TTC549 (cell line): ENCODE data around the gene ART4.
A peak's percentile ranks its signal among the peaks of the same experiment; 100 is the strongest.

ENCODE experiments used
- FAIRE-seq: peaks from 2 replicates; lab custom pipeline; 2012; peaks lifted over from hg19 to GRCh38; lab: Jason Lieb, UNC

The ART4 gene

DNA sequence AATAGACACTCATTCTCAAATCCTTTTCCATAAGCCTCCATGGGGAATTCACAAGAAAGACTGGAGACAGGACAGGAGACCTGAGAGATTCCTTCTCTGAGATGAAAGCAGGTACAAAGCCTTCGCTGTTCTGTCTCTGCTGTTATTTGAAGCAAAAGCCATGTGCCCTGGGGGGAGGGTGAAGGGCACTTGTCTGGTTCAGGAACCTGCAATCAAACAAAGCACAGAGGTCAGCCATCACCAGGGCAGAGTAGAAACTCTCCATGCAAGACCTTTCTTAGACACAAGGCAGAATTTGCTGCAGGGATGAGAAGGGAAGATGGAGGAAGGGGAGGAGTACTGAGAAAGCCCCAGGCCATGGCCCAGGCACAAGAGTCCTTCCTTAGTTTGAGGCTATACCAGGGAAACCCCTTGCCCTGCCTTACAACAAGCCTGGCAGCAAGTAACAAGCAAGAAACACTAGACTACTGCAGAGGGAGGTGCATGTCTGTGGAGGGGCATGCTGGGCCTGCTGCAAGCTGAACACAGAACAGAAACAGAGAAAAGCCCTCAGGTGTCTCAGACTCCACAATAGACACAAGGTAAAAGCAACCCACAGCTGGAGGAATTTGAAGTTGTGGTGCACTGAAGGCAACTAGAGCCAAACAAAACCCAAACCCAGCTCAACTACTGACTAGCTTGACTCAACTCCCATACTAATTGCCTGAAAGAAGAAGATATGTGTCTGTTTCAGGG is 7.8 kb upstream of the ART4 start:
- FAIRE-seq = no peak

DNA sequence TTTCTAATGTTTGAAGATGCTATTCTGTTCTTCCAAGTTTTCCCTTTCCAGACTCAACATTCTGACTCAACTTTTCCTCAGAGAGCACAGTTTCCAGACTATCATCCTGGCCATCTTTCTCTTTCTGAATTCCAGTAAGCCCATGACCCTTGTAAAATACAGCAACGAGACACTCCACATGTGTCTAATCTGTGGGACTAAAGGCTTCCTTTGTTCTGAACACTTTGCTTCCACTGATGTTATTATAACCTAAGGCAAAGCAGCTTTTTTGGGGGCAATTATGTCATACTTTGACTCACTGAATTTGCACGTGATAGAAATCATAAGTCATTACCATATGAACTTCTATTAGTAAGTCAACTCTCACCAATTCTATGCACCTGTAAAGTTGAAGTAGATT is 6.3 kb upstream of the ART4 start:
- FAIRE-seq = no peak

DNA sequence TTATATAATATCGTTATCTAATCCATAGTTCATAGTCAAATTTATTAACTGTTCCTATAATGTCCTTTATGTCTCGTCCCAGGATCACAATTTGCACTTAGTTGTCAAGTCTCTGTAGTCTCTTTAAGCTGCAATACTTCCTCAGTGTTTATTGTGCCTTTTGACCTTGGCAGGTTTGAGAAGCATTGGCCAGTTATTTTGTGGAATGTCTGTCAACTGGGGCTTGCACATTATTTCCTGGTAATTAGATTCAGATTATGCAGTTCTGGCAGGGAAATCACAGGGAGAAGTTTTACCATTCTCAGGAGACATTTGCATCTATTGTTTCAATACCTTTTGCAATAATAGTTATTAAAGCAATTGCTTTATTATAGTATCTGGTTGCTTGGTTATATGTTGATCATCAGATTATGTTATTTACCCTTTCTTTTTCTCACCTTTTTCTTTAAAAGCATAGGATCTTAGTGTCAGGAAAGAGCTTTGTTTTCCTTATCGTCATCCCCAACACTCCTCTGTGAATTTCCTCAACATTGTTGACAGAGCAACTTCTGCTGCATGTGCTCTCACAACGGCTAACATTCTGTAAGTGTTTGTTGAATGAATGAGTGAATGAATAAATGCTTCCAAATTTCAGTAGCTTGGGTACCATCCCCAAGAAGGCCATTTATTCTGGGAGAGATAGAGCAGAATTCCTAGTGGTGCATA is 3.7 kb upstream of the ART4 start:
- no peak for FAIRE-seq

- no peak for FAIRE-seq
Observed at GRCh38 chr12:14846042-14846587, 2.8 kb upstream of the ART4 start.

GRCh38 chr12:14845350-14845750 is 2.0 kb upstream of the ART4 start:
- peak; percentile 13 for FAIRE-seq

DNA sequence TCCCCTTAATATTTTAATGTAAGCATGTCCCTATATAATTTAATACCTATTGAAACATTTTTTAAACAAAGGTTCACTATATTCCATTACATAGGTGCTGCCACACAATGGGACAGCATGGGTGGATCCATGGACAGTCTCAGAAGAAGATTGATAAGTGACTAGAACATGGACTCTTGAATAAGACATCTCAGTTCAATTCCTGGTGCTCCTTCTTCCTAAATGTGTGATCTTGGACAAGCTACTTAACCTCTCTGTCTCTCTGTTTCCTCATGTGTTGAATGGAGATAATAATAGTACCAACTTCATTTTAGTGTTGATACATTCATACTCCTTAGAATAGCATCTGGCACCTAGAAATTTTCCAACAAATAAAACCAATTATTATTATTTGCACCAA is 1.1 kb upstream of the ART4 start:
- no peak for FAIRE-seq

DNA sequence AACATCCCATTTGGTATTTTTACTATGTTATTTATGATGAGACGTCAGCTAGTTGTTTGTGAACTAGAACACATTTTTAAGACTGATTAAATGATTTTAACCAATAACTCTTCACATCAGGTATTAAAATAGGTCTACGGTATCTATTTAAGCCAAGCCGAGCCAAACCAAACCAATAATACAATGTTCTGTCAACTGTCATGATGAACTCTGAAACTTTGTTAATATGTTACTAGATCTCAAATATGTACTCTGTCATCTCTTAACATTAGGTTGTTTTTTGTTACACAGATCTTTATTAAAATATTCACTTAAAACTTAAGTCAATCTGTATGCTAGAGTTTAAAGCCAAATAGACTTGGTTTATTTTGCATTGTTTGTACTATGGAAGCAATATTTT is 1.0 kb downstream of the ART4 start:
- no peak for FAIRE-seq

GRCh38 chr12:14841761-14842160 is 1.6 kb downstream of the ART4 start:
- FAIRE-seq = no peak

DNA sequence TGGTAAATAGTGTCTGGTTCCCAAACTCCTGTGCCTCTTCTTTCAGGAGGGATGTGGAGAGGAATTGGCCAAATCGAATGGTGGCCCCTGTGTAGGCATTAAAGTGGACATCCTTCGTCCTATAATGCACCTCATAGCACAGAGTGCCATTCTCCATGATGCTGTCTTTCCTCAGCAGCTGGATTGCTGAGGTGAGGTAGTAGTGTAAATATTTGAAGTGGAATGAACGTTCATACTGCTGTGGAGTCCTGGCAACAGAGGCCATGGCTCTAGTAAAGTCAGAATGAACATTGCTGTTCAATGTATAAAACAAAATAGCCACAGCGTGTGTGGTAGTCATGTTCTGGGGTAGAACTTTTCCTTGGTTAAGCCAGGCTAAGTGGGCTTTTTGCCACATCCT is 2.7 kb downstream of the ART4 start:
- no peak for FAIRE-seq

DNA sequence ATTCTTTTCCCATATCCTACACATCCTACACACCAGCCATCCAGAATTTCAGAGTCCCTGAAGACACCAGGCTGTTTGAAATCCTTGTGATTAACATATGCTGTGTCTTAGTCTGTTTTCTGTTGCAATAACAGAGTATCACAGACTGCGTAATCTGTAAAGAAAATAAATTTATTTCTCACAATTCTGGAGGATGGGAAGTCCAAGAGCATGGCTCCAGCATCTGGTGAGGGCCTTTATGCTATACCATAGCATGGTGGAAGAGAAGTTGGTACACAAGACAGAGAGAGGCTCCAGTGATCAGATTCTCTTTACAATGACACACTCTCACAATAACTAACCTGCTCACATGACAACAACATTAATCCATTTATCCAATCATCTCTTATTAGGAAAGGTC is 4.1 kb downstream of the ART4 start:
- FAIRE-seq = no peak

GRCh38 chr12:14836336-14837210 is 6.8 kb downstream of the ART4 start:
- FAIRE-seq = no peak

GRCh38 chr12:14834509-14834908 is 8.8 kb downstream of the ART4 start:
- FAIRE-seq = no peak

DNA sequence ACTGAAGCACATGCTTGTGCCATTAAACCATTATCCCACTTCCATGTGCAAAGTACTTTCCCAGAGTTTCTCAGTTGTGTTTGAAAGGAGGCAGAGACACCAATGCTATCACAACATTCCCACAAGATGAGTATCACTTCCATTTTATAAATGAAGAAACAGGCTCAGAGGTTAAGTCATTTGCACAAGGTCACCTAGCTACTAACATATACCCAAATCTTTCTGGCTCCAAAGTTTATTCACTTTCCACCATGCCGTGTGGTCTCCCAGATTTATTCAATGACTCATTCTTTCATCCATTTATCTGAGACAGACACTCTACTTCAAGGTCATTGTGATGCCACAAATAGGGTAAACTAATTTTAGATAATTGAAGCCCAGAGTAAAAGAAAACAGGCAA is 9.4 kb downstream of the ART4 start:
- no peak for FAIRE-seq

GRCh38 chr12:14833336-14833735 is 10.0 kb downstream of the ART4 start:
- FAIRE-seq = no peak

DNA sequence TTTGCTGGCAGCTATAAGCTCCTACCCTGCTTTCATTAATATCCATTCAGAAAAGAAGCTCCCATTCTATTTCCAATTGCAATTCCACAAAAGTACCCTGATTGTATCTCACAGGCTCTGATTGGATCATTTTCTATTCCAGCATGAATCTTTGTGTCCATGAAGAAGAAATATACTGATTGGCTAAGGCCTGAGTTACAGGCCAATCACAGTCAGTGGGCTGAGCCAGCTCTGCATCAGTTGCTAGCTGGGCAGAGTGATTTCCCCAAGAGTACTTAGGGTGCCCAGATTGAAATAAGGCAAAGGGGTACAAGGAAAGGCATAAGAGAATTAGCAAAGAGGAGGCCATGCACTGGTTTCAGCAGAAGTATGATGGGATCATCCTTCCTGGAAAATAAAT is 14.4 kb downstream of the ART4 start:
- no peak for FAIRE-seq

DNA sequence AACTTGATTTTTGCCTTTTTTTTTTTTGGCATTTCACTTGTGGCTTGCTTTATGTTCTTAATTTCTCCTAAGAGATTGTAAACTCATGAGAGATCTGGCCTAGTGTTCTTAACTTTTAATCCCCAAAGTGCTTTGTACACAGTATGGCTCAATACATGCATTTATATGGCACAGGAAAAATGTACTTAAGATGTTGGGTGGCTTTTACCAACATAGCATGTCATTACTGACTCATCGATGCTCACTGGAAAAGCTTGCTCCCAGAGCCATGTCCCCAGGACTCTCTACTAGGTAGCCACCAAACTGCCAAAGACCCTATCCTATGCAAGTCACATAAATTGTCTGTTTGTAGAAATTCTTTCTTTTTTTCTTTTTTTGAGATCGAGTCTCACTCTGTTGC is 16.3 kb downstream of the ART4 start:
- FAIRE-seq = no peak

DNA sequence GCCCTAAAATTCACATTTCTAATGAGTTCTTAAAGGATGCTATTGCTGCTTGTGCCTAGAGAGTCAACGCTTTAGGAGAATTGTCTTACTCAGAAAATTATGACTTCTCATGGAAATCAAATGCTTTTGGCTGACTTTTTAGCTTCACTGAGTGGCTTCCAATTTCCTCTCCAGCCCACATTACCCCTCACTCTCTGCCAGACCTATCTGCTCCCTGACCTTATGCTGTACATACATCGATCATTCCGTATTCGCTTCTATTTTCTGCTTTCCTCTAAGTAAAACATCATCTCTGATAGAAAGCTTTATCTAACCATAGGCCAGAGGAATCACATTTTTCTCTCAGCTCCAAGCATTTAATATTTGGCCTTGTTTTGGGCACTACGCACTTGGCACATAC is 16.8 kb downstream of the ART4 start:
- FAIRE-seq = no peak

GRCh38 chr12:14825256-14825655 is 18.1 kb downstream of the ART4 start:
- FAIRE-seq = no peak

DNA sequence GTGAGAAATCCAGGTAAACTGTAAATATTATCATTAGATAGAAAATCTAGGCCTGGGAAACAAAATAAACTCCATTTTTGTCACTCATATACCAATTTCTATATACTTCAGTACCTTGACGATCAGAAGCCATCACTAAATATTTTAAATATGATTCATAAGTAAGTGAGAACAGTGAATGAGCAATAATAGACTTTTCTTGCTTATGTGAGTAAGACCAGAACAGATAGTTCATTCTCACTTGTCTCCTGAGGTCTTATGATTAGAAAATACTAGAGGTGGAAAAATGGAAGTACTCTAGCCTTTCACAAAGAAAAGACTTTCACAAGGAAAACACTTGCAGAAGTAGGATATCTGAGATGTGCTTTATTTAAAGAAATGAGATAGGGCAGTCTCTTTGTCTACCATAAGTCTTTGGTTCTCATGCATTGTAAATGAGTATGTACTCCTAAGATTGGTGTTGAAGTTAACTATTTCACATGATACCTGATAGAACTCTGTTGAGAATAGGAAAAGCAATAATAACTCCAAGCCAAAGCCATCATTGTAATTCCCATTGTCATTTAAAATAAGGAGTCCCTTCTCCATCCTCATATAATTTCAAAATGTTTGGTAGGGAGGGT is 19.2 kb downstream of the ART4 start:
- FAIRE-seq = no peak

- no peak for FAIRE-seq
Observed at GRCh38 chr12:14814014-14814413, 29.3 kb downstream of the ART4 start, which contains the start of gene SMCO3. Gene SMCO3, minus strand, starts transcription at chr12:14814182. Its CDS starts 7,502 bp downstream, at chr12:14806680.

- FAIRE-seq = no peak
Observed at GRCh38 chr12:14811486-14811885, 31.8 kb downstream of the ART4 start.

- no peak for FAIRE-seq
Observed at GRCh38 chr12:14810953-14811483, 32.3 kb downstream of the ART4 start.
